Bronchial epithelial cell (primary cell): Measurements from ENCODE around the gene BRPF1. TPM values are rescaled to one million over a fixed set of nuclear protein-coding genes. Genes with fewer than 3 reads are reported as not detected.

Source experiments
- DNase-seq: peaks from one replicate; pipeline ENCODE4 v3.0.0-alpha.2; 2010; ENCODE audit warnings: low read depth
- FAIRE-seq: peaks from 2 replicates; lab custom pipeline; 2011; peaks lifted over from hg19 to GRCh38; lab: Jason Lieb, UNC
- H3K27me3 ChIP-seq: 2 replicates; pipeline ENCODE4 v1.5.1; 2011; ENCODE audit warnings: low read length; ENCODE audit not compliant: control insufficient read depth, insufficient read depth
- H3K36me3 ChIP-seq: 2 replicates; pipeline ENCODE4 v1.5.1; 2011; ENCODE audit warnings: low read length; ENCODE audit not compliant: control insufficient read depth, insufficient read depth
- H3K4me3 ChIP-seq: 2 replicates; pipeline ENCODE4 v1.5.1; 2011; ENCODE audit warnings: mild to moderate bottlenecking, low read depth, low read length, control low read depth
- CTCF ChIP-seq: IDR thresholded peaks from 2 replicates; pipeline ENCODE4 v1.5.1; 2011; ENCODE audit warnings: mild to moderate bottlenecking, moderate library complexity, low read length, control low read depth, inconsistent platforms; ENCODE audit not compliant: insufficient read depth, severe bottlenecking
- total RNA-seq: library from RNA; depleted of rRNA; stranded (reverse); fragments of >200 nt; gene quantifications from 2 replicates; pipeline ENCODE4 v1.2.1, GENCODE V29; 2014

The BRPF1 gene
- total RNA-seq, 1 donor from 2014 or later, result 14.0 TPM

- DNase-seq (no peak), FAIRE-seq (no peak)
- Histone ChIP-seq H3K36me3 (peaks cover 44% of the 10 kb centered on the region), H3K27me3 (no peaks in the 10 kb centered on the region), H3K4me3 (no peak overlapping the region)
- TF ChIP-seq CTCF, result no peak
These were observed 44.8 kb upstream of the BRPF1 start for GRCh38 chr3:9686703-9687102.

- Histone ChIP-seq H3K27me3 (no peaks in the 10 kb centered on the region), H3K4me3 (no peak overlapping the region), H3K36me3 (peaks cover 43% of the 10 kb centered on the region)
- TF ChIP-seq CTCF, result no peak
- no peak for FAIRE-seq
- DNase-seq, result no peak
These were observed 44.0 kb upstream of the BRPF1 start for GRCh38 chr3:9687514-9687913.

- DNase-seq (no peak), FAIRE-seq (no peak)
- Histone ChIP-seq H3K27me3 (no peaks in the 10 kb centered on the region), H3K4me3 (no peak overlapping the region), H3K36me3 (peaks cover 41% of the 10 kb centered on the region)
- no peak for TF ChIP-seq CTCF
These were observed 42.6 kb upstream of the BRPF1 start for GRCh38 chr3:9688961-9689360.

GRCh38 chr3:9689757-9690156 lies 41.8 kb upstream of the BRPF1 start:
- no peak for DNase-seq
- FAIRE-seq, result no peak
- peaks cover 36% of the 10 kb centered on the region for H3K36me3 ChIP-seq

GRCh38 chr3:9690451-9691450 lies 40.8 kb upstream of the BRPF1 start:
- no peak for TF ChIP-seq CTCF
- Histone ChIP-seq H3K4me3 (no peak overlapping the region), H3K36me3 (peaks cover 32% of the 10 kb centered on the region), H3K27me3 (no peaks in the 10 kb centered on the region)
- no peak for DNase-seq
- no peak for FAIRE-seq

More at GRCh38 chr3:9689757-9690156, 41.8 kb upstream of the BRPF1 start:
- Histone ChIP-seq H3K27me3 (no peaks in the 10 kb centered on the region), H3K4me3 (no peak overlapping the region)
- no peak for TF ChIP-seq CTCF
